ENCODE measurements around the gene KCNK16.

KCNK16 gene

GRCh38 chr6:39322306-39322850 lies at the start of gene KCNK16:
Gene KCNK16 (minus strand): TSS chr6:39322702. CDS start chr6:39322540, 162 bp downstream.
- DNase-seq (ENCODE audit: low read depth): no peak

GRCh38 chr6:39370390-39370789 lies 47.9 kb upstream of the KCNK16 start:
- DNase-seq (ENCODE audit: low read depth): no peak

GRCh38 chr6:39369987-39370386 lies 47.5 kb upstream of the KCNK16 start:
- no peak for DNase-seq (ENCODE audit: low read depth)

GRCh38 chr6:39367700-39368099 lies 45.2 kb upstream of the KCNK16 start:
- DNase-seq (ENCODE audit: low read depth): no peak

- DNase-seq (ENCODE audit: low read depth): no peak
Observed at GRCh38 chr6:39366931-39367618, 44.6 kb upstream of the KCNK16 start.

- peak; percentile 59 for DNase-seq (ENCODE audit: low read depth)
Observed at GRCh38 chr6:39365281-39366074, 43.0 kb upstream of the KCNK16 start.

GRCh38 chr6:39363280-39363679 lies 40.8 kb upstream of the KCNK16 start:
- no peak for DNase-seq (ENCODE audit: low read depth)

GRCh38 chr6:39362487-39362865 lies 40.0 kb upstream of the KCNK16 start:
- DNase-seq (ENCODE audit: low read depth): no peak

GRCh38 chr6:39361657-39362486 lies 39.4 kb upstream of the KCNK16 start:
- DNase-seq (ENCODE audit: low read depth): peak; percentile 38

GRCh38 chr6:39360378-39360777 lies 37.9 kb upstream of the KCNK16 start:
- no peak for DNase-seq (ENCODE audit: low read depth)

- no peak for DNase-seq (ENCODE audit: low read depth)
Observed at GRCh38 chr6:39357998-39358686, 35.6 kb upstream of the KCNK16 start.

GRCh38 chr6:39353698-39354315 lies 31.3 kb upstream of the KCNK16 start:
- no peak for DNase-seq (ENCODE audit: low read depth)

GRCh38 chr6:39350723-39351505 lies 28.4 kb upstream of the KCNK16 start:
- DNase-seq (ENCODE audit: low read depth): no peak

GRCh38 chr6:39348740-39349139 lies 26.2 kb upstream of the KCNK16 start:
- DNase-seq (ENCODE audit: low read depth): no peak

- peak; percentile 42 for DNase-seq (ENCODE audit: low read depth)
Observed at GRCh38 chr6:39347906-39348585, 25.5 kb upstream of the KCNK16 start.

- no peak for DNase-seq (ENCODE audit: low read depth)
Observed at GRCh38 chr6:39347206-39347605, 24.7 kb upstream of the KCNK16 start.

- DNase-seq (ENCODE audit: low read depth): no peak
Observed at GRCh38 chr6:39344821-39345280, 22.3 kb upstream of the KCNK16 start.

- DNase-seq (ENCODE audit: low read depth): no peak
Observed at GRCh38 chr6:39343396-39343870, 20.9 kb upstream of the KCNK16 start.

GRCh38 chr6:39342692-39343395 lies 20.3 kb upstream of the KCNK16 start:
- DNase-seq (ENCODE audit: low read depth): no peak

All from stromal cell of bone marrow (primary cell).